ENCODE measurements around the gene LDLRAD4.

LDLRAD4 gene

DNA sequence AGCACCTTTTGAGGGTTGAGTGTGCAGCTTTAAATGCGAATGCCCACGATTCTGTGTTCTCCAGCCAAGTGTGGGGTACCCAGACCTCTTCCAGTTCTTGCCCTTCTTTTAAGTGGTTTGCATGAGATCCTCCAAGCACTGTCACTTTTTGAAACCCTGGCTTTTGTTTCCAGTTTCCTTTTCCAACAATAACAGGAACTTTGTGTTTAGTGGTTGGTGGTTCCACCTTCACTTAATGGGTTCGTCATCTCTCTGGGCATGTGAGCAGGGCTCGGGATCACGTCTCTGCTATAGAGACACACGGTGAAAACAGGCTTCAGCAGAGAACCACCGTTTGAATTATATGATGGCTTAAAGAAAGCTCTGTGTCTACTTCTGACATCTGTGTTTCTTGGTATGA, 197.6 kb downstream of the LDLRAD4 start:
- DNase-seq: no peak

DNA sequence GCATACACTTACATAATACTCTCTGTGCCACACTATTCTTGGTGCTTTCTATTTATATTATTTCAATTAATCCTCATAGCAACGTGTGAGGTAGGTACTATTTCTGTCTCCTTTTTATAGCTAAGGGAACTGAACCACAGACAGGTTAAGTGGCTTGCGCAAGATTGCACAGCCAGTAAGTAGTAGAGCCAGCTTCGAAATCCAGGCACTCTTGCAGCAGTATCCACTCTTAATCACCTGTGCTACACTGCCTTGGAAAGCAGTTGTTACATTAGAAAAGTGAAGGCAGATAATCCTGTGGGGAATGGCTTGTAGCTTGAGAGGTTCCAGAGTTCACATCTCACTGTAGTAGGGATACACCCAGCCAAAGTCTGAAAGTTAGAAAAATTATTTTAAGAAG, 198.3 kb downstream of the LDLRAD4 start:
- no peak for DNase-seq

DNA sequence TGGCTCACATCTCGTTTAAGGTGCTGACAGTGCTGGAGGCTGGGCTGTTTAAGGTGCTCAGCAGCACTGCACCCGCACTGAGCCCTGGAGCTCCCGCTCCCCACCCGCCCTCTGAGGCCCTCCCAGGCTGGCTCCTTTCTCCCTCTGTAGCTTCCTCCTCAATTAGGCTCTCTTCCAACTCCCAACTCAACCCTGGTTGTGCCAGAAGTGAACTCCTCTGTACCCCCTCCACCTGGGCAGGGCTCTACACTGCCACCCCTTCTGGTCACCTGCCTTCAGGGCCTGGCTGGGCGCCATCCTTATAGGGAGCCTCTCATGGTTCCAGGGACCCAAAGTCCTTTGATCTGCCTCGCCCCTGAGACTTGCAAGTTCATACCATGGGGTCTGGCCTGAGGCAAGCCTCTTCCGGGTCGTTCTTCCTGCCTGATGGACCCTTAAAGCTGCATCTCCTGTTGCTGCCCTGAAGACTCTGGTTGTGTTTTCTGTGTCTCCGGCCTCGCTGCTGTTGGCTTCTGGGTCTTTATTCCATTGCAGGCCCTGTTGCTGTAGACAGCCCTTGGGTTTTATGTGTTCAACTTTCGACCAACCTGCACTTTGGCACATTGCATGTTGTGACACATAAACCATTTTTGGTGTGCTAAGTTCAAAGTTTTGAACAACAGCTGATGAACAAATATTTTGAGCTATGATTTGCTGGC, 199.6 kb downstream of the LDLRAD4 start:
- DNase-seq: no peak

DNA sequence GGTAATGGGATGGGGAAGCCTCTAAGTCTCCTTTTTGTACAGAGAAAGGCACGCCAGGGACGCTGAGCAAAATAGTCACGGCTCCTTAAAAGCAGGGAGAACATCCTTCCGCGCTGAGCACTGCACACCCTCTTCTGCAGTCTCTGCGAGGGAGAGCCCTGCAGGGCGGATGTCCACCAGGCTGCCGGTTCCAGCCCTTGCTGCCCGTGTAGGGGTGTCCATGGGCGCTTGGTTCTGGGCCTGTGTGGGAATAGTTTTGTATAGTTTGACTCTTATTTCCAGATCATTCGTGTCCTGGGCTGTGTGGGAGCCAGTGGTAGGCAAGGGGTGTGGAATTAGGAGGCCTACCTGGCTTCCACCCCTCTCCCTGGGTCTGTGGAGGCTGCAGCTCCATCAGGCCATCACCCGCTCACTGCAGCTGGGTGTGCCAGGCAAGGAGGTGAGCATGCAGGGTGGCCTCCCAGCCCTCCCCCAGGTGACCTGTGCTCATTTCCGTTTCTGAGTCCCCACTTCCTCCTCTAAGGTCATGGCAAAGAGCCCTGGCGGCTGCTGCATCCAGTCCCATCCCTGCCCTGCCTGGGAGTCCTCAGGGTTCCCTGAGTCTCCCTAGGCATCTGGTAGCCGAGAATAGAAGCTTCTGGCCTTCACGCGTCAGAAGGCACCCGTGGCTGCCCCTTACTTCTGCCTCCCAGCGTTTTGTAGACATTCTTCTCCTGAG, 202.6 kb downstream of the LDLRAD4 start:
- no peak for DNase-seq

DNA sequence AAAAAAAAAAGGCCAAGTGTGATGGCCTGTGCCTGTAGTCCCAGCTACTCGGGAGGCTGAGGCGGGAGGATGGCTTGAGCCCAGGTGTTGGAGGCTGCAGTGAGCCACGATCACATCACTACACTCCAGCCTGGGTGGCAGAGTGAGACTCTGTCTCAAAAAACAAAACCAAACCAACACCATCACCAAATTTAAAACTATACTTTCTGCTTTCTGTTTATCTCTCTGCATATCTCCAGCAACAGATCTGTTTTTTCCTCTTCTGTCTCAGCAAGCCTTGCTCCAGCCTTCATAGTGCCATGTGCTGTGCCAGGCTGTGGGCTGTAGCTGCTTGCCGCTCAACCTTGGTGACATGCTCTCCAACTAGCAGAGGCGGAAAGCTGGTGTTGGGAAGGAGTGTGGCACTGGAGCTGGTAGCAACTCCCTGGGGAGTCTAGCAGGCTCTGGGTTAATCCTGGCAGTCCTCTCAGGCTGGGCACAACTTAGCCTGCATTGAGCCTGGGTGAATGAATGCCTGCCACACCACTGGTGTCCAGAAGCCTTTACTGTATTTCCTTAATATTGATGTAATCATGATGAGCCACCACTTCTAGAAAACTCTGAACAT, 204.1 kb downstream of the LDLRAD4 start:
- DNase-seq: no peak

DNA sequence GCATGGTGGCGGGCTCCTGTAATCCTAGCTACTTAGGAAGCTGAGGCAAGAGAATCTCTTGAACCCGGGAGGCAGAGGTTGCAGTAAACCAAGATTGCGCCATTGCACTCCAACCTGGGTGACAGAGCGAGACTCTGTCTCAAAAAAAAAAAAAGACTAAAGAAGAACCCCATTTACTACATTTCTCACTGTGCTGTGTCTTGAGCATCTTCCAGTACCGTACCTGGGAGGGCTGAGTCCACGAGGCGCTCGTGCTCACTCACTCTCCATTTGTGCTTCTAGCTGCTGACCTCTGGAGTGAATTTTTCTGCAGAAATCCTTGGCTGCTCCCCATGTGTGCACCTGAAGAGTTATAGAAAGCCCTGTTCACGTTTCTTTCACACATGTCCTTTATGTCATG, 204.8 kb downstream of the LDLRAD4 start:
- no peak for DNase-seq

DNA sequence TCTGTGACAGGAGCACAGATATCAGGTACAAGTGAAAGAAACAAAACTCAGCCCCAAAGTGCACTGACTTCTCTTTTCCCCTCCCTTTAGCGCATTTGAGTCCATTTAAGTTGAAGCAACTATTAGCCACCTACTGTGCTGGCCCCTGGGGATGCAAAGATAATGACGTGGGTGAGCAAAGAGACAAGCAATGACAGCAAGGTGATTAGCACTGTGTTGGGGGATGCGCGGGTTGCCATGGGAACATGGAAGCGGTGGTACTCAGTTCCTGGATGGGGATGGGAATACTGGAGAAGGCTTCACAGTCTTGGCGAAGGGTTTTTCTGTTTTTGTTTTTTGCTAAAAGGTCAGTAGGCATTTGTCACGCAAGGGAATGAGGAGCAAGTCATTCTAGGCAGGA, 205.8 kb downstream of the LDLRAD4 start:
- DNase-seq: no peak

DNA sequence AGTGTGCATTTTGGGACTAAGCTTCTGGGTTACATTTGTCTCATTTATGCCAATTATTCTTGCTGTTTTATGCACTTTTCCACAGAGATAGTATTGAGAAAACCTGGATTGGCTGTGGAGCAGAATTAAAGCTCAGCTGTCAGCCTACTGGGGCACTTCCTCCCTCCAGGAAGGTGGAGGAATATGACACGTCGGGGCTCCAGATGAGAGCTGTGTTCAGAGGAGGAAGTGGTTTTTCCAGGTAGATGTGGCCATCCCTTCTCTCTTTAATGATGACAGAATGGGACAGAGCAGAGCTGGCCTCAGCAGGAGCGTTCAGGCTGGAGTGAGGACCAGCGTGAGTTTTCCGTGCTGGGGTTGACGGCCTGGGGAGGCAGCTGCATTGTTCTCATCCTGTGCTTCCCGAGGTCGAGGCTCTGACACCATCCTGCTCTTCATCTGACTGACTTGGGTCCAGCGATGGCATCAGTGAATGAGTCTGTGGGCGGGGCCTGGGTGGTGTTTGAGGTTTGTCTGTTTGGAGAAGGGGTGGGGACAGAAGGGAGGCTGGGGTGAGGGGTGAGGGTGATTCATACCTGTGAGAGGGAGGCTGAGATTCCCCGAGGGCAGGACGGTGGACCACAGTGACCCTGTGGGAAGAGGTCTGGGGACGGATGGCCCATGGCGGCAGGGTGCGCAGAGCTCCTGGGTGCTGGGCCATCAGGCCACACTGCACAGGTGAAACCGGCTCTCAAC, 207.0 kb downstream of the LDLRAD4 start:
- no peak for DNase-seq

DNA sequence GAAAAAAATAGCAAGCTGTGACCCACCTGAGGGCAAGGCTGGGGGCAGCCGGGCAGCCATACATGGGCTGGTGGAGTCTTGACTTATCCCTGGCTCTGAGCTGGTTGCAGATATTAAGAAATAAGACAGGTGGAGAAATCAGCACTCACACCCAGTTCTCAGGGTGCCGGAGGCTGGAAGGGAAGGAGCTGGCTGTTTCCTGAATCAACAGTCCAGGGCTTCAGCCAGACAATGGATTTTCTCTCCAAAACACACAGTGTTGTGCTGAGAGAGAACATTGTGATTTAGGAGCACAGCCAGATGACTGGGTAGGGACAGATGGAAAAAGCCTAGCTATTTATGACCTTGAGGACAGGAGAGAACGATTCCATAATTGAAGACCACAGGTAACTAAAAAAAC, 208.8 kb downstream of the LDLRAD4 start:
- no peak for DNase-seq

DNA sequence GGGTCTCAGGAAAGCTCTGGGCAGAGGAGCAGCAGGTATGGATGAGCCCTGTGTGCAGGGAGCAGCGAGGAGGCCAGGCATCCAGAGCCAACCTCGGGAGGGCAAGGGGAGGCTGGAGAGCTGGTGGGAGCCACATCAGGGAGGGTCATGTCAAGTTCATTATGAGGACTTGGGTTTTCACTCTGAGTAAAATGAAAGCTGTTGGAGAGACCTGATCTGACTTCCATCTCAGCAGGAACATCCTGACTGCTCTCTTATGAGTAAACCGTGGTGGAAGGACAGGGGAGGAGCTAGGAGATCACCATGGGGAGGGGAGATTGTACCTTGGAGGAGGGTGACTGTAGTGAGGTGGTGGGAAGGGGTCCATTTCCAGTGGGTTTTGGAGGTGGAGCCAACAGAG, 209.8 kb downstream of the LDLRAD4 start:
- no peak for DNase-seq

DNA sequence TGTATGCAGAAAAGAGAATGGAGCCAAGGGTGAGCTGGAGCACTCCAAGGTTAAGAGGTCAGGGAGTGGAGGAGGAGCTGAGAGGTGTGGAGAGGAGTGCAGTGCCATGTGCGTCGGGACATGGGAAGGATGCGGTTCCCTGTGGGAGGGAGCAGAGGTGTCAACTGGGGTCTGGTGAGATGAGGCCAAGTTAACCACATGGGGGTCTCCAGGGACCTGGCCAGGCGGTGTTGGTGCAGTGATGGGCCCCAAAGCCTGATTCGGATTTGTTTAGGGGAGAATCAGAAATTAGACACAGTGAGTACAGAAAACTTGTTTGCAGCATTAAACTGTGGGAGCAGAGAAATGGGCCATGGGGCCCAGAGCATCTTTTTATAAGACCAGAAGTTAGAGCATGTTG, 210.5 kb downstream of the LDLRAD4 start:
- DNase-seq: no peak

DNA sequence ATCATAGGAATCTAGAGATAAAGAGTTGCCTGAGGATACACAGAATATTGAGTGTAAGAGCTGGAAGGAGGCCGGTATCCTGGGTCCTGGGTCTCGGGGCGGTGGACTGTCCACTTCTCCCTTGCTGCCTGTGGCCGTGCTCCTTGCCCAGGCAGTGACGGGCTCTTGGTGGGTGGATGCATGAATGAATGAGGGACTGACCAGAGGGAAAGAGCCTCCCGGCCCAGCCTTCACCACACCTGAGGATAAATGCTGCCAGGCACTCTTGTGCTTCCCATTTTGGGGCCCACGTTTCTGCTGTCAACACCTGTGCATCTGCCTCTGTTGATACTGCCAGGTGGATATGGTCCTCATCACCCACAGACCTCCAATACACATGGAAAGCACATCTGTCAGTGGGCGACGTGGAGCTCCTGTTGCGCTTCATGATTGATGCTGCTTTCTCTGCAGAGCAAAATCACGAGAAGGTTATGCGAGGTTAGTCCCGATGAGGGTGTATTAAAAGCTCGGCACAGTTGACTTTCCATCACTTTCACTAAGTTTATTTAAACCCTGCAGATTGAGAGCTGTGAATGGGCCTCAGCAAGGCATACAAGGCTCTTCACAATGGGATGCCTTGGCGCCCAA, 211.4 kb downstream of the LDLRAD4 start:
- DNase-seq: no peak

DNA sequence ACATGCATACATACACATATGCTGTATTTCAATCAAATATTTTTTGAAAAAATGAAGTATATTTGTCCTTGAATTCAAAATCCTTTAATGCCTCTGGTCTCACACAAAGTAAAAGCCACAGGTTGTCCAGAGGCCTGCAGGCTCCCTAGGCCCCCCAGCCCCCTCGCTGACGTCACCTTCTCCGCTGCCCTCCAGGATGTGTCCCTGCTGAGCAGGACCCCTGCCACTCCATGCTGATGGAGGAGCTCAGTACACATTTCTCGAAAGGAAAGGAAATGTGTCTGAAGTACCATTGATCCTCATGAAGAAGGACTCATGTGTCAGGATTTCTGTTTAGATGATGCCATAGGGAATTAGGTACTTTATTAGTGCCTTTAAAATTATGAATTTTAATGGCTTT, 212.1 kb downstream of the LDLRAD4 start:
- no peak for DNase-seq

DNA sequence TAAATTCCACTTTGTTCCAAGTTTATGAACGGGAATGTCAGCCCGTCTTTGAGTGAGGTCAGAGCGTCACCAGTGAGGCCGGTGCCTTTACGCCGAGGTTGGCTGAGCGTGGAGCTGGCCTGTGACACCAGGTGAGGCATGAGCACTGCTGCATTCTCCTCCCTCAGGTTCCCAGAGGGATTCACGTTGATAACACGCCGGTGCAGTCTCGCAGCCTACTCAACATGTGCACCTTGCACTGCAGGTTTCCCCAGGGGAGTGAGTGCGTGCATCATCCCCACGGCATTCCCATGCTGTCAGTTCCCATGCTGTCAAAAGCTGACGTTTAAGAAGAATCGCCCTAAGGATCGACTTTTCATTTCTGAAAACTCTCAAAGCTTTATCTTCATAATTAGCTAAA, 213.3 kb downstream of the LDLRAD4 start:
- DNase-seq: no peak

DNA sequence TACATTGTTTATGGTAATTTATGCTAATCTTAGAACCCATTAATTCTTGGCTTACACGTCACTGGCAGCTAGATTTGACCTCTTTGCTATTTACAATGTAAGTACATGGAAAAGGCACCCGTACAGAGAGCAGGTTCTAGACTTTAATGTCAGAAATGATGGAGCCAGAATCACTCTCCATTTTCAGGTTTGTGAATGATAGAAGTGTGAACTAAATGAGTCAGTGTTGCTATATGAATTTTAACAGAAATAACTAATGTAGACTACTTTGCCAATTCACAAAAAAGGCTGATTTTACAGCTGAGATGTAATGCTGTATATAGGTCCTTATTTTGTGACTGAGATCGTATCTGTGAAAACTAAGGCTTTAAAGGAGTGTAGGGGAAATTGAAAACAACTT, 214.6 kb downstream of the LDLRAD4 start:
- no peak for DNase-seq

DNA sequence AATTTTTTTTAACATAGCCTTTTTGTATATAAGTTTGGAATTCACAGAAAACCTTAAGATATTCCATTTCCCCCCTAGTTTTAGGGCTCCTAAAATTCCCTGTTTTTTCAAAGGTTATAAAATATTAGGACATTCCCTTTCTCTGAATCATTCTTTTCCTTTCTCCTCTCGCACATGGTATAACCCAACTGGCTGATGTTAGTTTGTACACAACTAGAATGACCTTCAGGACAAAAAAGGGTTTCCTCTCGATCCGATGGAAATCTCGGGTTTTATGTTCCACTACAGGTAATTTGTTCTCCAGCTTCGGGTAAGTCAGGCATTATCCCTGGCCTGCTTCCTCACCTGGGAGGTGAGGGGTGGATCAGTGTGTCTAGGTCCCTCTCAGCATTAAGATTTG, 215.1 kb downstream of the LDLRAD4 start:
- DNase-seq: no peak

DNA sequence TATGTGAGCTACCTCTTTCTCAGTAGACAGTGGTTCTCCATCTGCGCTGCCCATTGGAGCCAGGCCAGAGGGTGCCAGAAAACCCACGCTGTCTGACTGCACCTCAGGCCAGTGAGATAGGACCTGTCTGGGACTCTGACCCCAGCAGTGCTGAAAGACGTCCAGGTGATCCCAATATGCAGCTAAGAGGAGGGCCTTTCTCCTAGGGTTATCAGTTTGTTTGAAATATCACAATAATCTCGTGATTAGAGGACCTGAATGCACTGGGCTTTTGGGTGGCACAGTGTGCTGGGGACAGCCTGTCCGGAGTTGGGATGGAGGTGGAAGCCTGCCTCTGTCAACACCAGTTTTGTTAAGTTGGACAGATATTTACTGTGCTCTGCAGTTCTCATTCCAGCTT, 216.3 kb downstream of the LDLRAD4 start:
- DNase-seq: no peak

DNA sequence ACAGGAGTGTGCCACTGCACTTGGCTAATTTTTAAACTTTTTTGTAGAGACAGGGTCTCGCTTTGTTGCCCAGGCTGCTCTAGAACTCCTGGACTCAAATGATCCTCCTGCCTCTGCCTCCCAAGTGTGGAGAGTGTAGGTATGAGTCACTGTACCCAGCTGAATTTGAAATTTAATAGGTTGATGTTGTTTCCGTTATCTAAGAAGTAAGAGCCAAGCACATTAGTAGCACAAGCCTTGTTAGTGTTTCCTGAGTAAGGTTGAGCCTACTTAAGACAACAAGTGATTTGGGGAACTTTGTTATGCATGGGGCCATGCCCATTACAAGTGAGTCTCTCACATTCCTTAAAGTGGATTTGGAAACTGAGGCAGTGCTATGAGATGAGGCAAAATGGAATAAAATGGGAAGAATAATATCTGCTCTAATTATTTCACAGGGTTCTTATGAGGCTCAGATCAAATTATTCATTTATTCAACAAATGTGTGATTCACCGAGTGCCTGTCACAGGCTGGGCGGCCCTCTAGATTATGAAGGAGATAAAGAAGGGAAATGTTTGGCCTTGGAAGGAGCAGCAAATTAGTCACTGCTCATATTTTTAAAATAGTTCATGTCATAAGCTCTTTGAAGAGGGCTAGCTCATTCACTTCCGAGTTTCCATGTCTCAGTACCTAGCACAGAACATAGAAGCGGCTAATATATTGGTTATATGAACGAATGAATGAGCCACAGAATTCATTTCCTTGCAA, 217.2 kb downstream of the LDLRAD4 start:
- DNase-seq: no peak

DNA sequence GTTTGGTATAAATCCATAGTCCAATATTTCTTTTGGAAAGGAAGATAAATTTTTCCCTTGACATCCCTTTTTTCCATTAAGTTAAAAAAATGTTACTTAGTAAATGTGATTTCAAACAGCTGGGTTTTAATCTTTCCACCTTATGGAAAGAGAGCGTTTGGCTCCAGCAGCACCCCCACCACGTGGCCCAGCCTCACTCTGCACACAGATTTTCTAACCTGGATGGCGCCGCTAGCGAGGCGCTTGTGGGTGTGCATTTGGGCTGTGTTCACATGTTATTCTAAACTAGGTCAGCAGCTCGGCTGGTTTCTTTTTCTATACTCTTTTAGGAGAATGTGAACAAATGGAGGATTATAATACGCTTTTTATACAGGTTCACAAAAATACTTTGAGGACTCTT, 218.0 kb downstream of the LDLRAD4 start:
- DNase-seq: no peak

DNA sequence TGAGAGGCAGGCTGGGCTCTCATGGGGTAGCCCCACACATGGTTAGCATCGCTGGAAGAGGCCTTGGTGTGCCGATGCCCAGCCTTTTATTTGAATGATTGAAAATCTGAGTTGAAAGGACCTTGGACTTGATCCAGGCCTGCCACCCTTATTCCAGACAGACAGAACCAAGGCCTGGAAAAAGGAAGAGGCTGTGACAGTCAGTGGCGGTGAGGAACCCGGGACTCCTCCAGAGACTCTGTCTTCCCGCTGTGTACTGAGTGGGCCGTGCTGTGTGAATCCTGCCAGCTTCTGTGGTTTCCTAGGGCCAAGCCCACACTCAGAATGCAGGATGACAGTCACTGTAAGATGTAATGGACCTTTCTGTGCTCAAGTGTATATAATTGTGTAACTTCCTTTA, 218.5 kb downstream of the LDLRAD4 start:
- no peak for DNase-seq

DNA sequence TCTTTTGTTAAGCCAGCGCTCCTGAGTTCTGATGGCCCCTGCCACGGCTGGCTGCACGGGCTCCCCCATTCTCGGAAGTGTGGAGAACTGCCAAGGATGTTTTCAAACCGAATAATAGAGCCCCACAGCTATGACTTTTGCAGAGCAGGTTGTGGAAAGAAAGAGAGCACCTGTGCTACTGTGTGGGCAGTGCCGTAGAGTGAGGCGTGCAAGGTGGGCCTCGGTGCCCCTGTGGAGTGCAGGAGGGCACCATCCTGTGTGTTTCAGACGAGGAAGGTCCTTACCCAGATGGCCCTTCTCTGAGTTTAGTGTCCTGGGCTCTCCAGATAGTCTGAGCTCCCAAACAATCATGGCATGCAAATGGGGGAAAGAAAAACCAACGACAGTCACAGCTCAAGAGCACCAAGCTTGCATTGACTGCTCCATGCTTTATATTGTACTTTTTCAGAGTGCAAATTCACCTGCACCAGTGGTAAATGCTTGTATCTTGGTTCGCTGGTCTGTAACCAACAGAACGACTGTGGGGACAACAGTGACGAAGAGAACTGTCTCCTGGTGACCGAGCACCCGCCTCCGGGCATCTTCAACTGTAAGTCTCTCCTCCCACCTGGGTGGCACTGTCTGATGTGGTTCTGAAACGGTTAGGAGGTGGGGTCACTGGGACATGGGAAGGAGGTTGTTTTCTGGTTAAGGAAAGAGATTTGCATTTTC, 219.4 kb downstream of the LDLRAD4 start:
- no peak for DNase-seq

DNA sequence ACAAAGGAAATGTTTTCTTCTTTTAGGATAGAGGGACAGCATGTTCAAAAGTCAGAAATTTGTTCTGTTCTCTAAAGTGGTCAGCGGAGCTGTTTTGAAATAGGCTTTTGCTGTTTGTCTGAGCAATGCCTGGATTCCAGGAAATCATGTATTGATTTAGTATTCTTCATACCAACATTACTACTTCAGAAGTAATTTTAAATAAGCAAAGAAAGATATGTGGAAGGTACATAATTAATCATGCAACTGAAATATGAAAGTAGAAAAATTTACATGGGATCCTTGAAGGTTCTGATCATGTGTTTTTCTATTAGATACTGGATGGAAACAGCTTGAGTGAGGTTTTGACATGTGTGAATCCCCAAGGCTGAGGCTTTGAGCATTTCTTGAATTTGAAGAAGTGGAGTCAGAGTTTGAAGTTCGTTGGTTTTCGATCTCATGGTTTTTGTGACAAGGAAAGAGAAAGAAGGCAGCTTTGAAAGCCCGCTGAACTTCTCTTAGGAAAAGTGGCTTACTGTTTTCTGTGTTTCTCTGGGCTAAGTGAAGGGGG, 220.0 kb downstream of the LDLRAD4 start:
- no peak for DNase-seq

Measured in SHP77 treated with DMSO at 0.1 percent for 48 hours (cell line).